ENCODE measurements around the gene FAM167B.
"Not testable (repeated sequence)": the region's sequence is repeated elsewhere in the genome, so short reads cannot be mapped to it uniquely, and the experiment has no call there.

The FAM167B gene

DNA sequence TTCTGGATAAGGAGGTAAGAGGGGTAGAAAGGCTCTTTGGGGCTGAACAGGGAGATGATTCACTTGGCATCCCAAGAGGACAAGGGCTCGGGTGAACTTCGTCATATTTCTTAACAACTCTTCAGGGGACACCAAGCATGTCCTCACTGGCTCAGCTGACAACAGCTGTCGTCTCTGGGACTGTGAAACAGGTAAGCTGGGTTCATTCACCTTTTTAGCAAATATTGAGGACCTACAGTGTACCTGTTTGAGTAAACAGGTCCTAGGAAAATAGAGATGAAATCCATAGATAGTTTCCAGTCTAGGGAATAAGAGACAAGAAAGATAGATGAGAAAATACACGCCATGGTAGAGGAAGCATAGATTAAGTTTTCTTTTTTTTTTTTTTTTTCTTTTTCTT, 22.7 kb upstream of the FAM167B start:
- no peak for DNase-seq

GRCh38 chr1:32228771-32229170, 18.3 kb upstream of the FAM167B start:
- no peak for DNase-seq

DNA sequence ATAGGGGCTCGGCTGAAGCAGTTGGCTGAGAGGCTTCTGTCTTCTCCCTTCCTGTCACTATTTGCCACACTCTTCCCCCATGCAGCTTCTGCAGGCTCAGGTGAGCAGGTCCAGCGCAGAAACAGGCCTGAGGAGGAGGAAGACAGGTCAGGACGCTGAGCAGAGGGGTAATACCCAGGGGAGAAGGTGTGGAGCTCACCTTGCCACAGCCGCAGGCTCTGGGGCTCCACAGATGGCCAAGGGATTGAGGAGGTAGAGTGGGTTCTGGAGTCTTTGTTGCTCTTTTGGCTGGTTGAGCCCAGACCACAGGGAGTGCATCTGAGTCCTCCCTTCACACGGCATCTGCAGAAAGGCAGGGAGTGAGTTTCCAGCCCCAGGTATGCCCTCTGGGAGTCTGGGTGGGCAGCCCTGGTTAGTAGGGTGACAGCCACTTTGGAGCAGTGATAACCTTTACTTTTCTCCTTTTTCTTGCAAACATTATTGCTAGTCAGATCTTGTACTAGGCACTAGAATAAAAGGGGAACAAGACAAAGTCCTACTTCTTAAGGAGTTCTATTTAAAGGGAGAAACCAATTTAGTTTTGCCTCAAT, 15.1 kb upstream of the FAM167B start:
- no peak for DNase-seq

- peak in 1 of 2 experiments; percentile 15 for DNase-seq
Measured at GRCh38 chr1:32232558-32233304, 14.3 kb upstream of the FAM167B start.

GRCh38 chr1:32234792-32235191, 12.2 kb upstream of the FAM167B start:
- DNase-seq, result peak; percentile 60 to 80

- DNase-seq, result peak in 1 of 2 experiments; percentile 65
Measured at GRCh38 chr1:32239337-32239736, 7.7 kb upstream of the FAM167B start.

GRCh38 chr1:32239790-32240139, 7.3 kb upstream of the FAM167B start:
- peak; percentile 53 to 76 for DNase-seq

DNA sequence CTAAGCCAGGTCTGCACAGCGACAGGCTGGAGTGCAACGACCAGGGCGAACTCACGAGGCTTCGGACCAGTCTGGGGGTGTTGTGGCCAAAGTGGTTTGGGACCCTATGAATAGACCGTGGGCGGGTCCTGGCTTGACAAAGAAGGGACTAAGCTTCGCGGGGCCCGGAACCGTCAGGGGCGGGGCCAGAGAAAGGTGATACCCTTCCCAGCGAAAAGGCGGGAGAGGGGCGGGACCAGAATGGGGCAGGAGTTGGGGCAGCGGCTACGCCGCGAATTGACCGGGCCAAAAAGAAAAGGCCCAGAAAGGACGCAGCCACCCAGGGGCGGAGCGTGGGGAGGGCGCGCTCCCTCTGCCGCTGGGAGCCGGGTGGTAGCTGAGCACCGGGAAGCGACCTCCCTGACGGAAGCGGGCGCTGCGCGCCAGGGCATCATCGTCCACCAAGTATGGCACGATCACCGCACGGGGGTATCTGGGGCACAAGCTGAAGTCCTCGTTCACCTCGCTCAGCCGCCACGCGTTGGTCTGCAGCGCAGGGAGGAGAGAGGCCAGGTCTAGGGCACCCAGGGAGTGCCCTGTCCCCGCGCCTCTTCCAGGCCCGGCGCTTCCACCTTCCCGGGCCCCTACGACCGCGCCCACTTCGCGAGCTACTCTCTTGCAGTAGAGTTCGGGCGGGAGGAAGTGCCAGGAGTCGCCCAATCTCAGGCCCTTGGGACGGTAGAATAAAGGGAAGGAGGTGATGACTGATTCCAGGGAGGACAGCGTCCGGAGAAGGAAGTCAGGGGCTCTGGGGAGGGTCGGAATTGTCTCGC, 6.7 kb upstream of the FAM167B start:
- DNase-seq, result peak; percentile 65 to 88

- DNase-seq, result peak in 1 of 2 experiments; percentile 81
Measured at GRCh38 chr1:32241001-32241763, 5.8 kb upstream of the FAM167B start.

DNA sequence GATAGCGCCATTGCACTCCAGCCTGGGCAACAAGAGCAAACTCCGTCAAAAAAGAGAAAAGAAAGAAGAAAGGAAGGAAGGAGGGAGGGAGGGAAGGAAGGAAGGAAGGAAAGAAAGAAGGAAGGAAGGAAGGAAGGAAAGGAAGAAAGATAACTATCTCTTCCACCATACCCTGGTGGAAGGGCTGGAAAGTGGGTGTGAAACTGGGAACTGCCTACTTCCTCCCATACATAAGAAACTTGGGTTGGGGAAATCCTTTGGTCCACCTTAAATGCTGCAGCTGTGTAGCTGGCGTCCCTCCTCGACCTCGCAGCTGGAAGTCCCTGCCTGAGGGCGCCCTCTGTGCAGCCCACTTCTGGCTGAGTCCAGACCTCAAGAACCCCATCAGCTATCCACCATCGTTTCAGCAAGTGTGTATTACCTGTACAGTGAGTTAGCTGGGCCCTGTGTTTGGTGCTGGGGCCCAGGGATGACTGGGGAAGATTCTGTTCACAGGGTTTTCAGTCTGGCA, 4.6 kb upstream of the FAM167B start:
- no peak for DNase-seq

DNA sequence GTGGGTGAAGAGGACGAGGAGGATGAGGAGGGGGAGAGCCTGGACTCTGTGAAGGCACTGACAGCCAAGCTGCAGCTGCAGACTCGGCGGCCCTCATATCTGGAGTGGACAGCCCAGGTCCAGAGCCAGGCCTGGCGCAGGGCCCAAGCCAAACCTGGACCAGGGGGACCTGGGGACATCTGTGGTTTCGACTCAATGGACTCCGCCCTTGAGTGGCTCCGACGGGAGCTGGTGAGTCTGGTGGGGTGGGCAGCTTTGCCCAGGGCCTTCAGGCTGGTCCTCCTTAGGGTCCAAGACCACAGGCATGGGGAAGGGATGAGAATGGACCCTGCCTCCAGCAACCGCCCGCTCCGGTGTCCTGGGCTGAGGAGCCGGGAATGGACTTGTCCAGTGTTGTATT, 430 bp downstream of the FAM167B start:
- no peak for DNase-seq

DNA sequence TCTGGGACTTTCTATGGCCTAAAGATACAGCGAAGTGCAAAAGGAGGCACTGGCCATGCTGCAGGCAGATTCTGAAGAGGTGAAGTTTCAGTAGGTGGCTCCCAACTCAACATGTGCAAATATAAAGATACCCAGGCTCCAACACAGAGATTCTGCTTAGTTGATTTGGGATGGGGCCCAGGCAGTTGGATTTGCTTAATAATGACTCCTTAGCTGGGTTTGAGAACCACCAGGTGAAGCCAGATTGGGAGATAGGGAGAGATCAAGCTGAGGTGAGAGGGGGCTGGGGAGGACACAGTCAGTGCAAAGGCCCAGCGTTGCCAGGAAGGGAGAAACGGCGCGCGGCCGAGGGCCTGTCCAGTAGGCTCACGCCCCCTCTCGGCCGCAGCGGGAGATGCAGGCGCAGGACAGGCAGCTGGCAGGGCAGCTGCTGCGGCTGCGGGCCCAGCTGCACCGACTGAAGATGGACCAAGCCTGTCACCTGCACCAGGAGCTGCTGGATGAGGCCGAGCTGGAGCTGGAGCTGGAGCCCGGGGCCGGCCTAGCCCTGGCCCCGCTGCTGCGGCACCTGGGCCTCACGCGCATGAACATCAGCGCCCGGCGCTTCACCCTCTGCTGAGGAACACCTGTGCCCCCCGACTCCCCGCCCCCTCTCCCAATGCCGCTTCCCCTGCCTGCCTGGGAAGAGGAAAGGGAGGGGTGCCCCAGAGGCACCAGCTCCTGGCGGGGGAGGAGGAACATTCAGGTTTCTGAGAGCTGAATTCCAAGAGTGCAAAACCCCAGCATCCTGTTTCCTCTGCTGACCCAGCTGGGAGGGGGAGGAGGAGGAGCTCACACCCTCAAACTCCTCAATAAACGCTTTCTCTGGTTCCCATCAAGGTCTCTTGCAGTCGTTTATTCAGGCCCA, 1.2 kb downstream of the FAM167B start:
- peak; percentile 68 to 91 for DNase-seq

GRCh38 chr1:32249831-32250525, 3.0 kb downstream of the FAM167B start:
- no peak for DNase-seq

- no peak for DNase-seq
Measured at GRCh38 chr1:32250893-32251716, 4.1 kb downstream of the FAM167B start, which contains the start of gene LCK. Gene LCK (plus strand): TSS chr1:32251265. CDS start chr1:32274330, 23,065 bp downstream.

DNA sequence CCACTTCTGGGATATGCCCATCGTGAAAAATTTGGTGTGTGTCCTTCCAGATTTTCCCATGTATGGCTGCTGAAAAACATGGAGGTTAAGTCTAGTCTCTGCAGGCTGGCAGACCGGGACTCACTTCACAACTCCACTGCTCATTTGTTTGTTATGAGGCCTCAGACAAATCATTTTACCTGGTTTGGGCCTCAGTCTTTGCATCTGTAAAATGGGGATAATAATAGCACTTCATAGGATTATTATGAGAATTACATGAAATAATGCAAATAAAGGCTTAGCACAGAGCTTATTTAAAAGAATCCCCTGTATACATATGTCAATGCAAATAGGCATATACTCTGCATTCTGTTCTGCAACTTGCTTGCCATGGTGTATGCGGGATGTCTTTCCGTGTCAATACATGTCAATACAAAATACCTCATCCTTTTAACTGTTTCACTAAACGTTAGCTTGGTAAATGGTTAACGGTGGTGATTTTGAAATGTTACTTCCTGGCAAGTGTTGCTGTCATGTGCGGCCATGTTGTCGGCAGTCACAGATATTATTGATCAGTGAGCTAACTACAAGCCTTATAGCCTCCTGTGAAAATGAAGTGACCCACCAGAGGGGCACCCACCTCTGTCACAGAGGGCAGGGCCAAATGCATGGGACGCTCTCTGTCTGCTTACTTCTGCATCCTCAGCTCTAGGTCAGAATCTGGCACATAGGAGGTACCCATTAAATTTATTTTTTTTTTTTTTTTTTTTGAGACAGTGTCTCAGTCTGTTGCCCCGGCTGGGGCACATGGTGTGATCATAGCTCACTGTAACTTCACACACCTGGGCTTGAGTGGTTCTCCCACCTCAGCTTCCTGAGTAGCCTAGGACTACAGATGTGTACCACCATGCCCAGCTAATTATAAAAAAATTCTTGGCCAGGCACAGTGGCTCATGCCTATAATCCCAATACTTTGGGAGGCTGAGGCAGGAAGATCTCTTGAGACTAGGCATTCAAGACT, 8.3 kb downstream of the FAM167B start:
- DNase-seq, result no peak

- DNase-seq, result no peak
Measured at GRCh38 chr1:32256473-32257226, 9.6 kb downstream of the FAM167B start.

DNA sequence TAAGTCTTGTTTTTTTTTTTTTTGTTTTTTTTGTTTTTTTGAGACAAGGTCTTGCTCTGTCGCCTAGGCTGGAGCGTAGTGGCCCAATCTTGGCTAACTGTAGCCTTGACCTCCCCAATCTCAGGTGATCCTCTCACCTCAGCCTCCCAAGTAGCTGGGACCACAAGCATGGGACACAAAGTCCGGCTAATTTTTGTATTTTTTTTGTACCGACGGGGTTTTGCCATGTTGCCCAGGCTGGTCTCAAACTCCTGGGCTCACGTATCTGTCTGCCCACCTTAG, 10.1 kb downstream of the FAM167B start:
- no peak for DNase-seq

DNA sequence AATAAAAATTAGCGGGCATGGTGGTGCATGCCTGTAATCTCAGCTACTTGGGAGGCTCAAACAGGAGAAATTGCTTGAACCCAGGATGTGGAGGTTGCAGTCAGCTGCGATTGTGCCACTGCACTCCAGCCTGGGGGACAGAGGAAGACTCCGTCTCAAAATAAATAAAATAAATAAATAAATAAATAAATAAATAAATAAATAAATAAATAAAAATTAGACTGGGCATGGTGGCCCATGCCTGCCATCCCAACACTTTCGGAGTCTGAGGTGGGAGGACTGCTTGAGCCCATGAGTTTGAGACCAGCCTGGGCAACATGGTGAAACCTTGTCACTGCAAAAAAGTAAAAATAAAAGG, 16.2 kb downstream of the FAM167B start:
- not testable (repeated sequence) for DNase-seq

All from NCI-H526 (cell line).